Lung (tissue), 12 donors: ENCODE results near the gene UBR2. TPM values are rescaled to one million over a fixed set of nuclear protein-coding genes. Genes with fewer than 3 reads are reported as not detected.

Experiments
- ATAC-seq: fragments of 200-7000 bp; cut with Tn5 transposase; one replicate; pipeline ENCODE4 v1.9.1; 2020; ENCODE audit warnings: moderate number of reproducible peaks; ENCODE audit not compliant: insufficient read depth, low FRiP score
- DNase-seq, 3 donors: peaks; one replicate each; pipeline ENCODE4 v3.0.0-alpha.2; 2013 to 2017
- H3K27ac ChIP-seq, 2 donors: one replicate each; pipeline ENCODE4 v1.5.1; 2013; ENCODE audit warnings: mild to moderate bottlenecking in 2 of 2, moderate library complexity in 2 of 2, control low read depth in 1 of 2, inconsistent platforms in 1 of 2, low read depth in 1 of 2, low read length in 1 of 2
- H3K27me3 ChIP-seq, 3 donors: one replicate each; pipeline ENCODE4 v1.5.1; 2013; ENCODE audit warnings: low read length in 2 of 3; ENCODE audit not compliant: control insufficient read depth in 3 of 3, insufficient read depth in 3 of 3
- H3K36me3 ChIP-seq, 4 donors: one replicate each; pipeline ENCODE4 v1.5.1; 2013; ENCODE audit warnings: low read length in 4 of 4, mild to moderate bottlenecking in 1 of 4, moderate library complexity in 1 of 4; ENCODE audit not compliant: control insufficient read depth in 4 of 4, insufficient read depth in 4 of 4
- H3K4me1 ChIP-seq, 5 donors: one replicate each; pipeline ENCODE4 v1.5.1; 2013; ENCODE audit warnings: low read length in 5 of 5, mild to moderate bottlenecking in 2 of 5, moderate library complexity in 1 of 5; ENCODE audit not compliant: control insufficient read depth in 5 of 5, insufficient read depth in 5 of 5
- H3K4me3 ChIP-seq: one replicate; pipeline ENCODE4 v1.5.1; 2013; ENCODE audit warnings: mild to moderate bottlenecking, control low read depth, moderate library complexity
- H3K9ac ChIP-seq, 2 donors: one replicate each; pipeline ENCODE4 v1.5.1; 2013; ENCODE audit warnings: low read length in 2 of 2, control low read depth in 1 of 2; ENCODE audit not compliant: insufficient read depth in 1 of 2
- H3K9me3 ChIP-seq, 4 donors: one replicate each; pipeline ENCODE4 v1.5.1; 2013; ENCODE audit warnings: low read length in 3 of 4, mild to moderate bottlenecking in 1 of 4, moderate library complexity in 1 of 4; ENCODE audit not compliant: control insufficient read depth in 4 of 4, insufficient read depth in 3 of 4
- CTCF ChIP-seq: IDR thresholded peaks from 2 replicates; pipeline ENCODE4 v1.5.1; 2012; ENCODE audit warnings: mild to moderate bottlenecking; ENCODE audit errors: control extremely low read depth, extremely low read depth
- WGBS, 2 donors: extraction: QIAGEN DNeasy Blood & Tissue Kit; methylation state at CpG; one replicate each; pipeline ENCODE4 v1.1.7; 2013; 5-methylcytosine and 5-hydroxymethylcytosine counted together
- polyA plus RNA-seq, 2 donors: library from polyadenylated mRNA; stranded (reverse); fragments of 200-250 nt; gene quantifications; one replicate each; pipeline ENCODE4 v1.2.1, GENCODE V29; 2013
- total RNA-seq, 2 donors: library from RNA; depleted of rRNA in 1 of 2; stranded (reverse); fragments of >200 nt in 1 of 2; gene quantifications; one replicate each; pipeline ENCODE4 v1.2.1, GENCODE V29; 2014 to 2021
- donor health status: control.
- donor health status: control.
- donor health status: Bipolar disorder and iron deficiency.
- donor health status: healthy.
- donor health status: DM: yes; HTN: yes; CAD: no.

Gene UBR2
- total and polyA plus RNA-seq, 4 donors: 8.4 to 45.4 (median 19.0) TPM

GRCh38 chr6:42562788-42563405 is 932 bp upstream of the UBR2 start:
- ATAC-seq: no peak
- Histone ChIP-seq H3K27ac (no peak overlapping the region), H3K9ac (no peak overlapping the region), H3K36me3 (peaks cover 0 to 4% (median 0%) of the 10 kb centered on the region in 4 donors), H3K27me3 (no peaks in the 10 kb centered on the region), H3K4me1 (peaks cover 0 to 13% (median 5%) of the 10 kb centered on the region in 5 donors), H3K9me3 (no peaks in the 10 kb centered on the region), H3K4me3 (no peak overlapping the region)
- TF ChIP-seq CTCF: no peak
- no peak for DNase-seq
- 70 to 85% methylated on average over 6 of the region's 6 CpGs for WGBS, 2 donors

- H3K4me3 ChIP-seq: peak overlapping the region; percentile 93
- peak overlapping the region; percentile 58 to 96 for H3K9ac ChIP-seq
- H3K36me3 ChIP-seq: peaks cover 0 to 4% (median 0%) of the 10 kb centered on the region in 4 donors
- WGBS, 2 donors: 0 to 1% methylated on average over 11 of the region's 11 CpGs
- no peaks in the 10 kb centered on the region for H3K27me3 ChIP-seq
- ATAC-seq: no peak
- peak overlapping the region; percentile 93 to 96 for H3K27ac ChIP-seq
- peaks cover 0 to 13% (median 5%) of the 10 kb centered on the region in 5 donors for H3K4me1 ChIP-seq
- DNase-seq: no peak
- TF ChIP-seq CTCF: no peak
- H3K9me3 ChIP-seq: no peaks in the 10 kb centered on the region
These were observed 637 bp downstream of the UBR2 start for GRCh38 chr6:42564506-42564825.

- Histone ChIP-seq H3K9ac (peak overlapping the region in 1 of 2 donors; percentile 96), H3K4me1 (peaks cover 0 to 13% (median 5%) of the 10 kb centered on the region in 5 donors)
These were observed 2.2 kb downstream of the UBR2 start for GRCh38 chr6:42565823-42566613.

More at GRCh38 chr6:42565823-42566613, 2.2 kb downstream of the UBR2 start:
- no peak for TF ChIP-seq CTCF
- Histone ChIP-seq H3K27ac (peak overlapping the region; percentile 75 to 96), H3K36me3 (peaks cover 0 to 4% (median 0%) of the 10 kb centered on the region in 4 donors), H3K4me3 (peak overlapping the region; percentile 42), H3K27me3 (no peaks in the 10 kb centered on the region), H3K9me3 (no peaks in the 10 kb centered on the region)
- 47 to 51% methylated on average over 15 of the region's 15 CpGs for WGBS, 2 donors
- DNase-seq: peak in 1 of 3 donors; percentile 31
- no peak for ATAC-seq
